Nephron (organoid): Measurements from ENCODE around the gene ARFGAP3.

Experiments
- H3K27ac Mint-ChIP-seq, 3 experiments: 2 replicates each; pipeline ENCODE4 v1.8.0; 2020; ENCODE audit warnings: mixed read lengths in 3 of 3, mild to moderate bottlenecking in 2 of 3, moderate library complexity in 1 of 3
- H3K27me3 Mint-ChIP-seq: 2 replicates; pipeline ENCODE4 v1.8.0; 2021; ENCODE audit warnings: low read depth, mild to moderate bottlenecking, moderate library complexity, mixed read lengths
- H3K36me3 Mint-ChIP-seq: 2 replicates; pipeline ENCODE4 v1.8.0; 2020; ENCODE audit warnings: low read depth, mixed read lengths
- H3K4me1 Mint-ChIP-seq: 2 replicates; pipeline ENCODE4 v1.8.0; 2020; ENCODE audit warnings: mixed read lengths
- H3K4me3 Mint-ChIP-seq, 3 experiments: 2 replicates each; pipeline ENCODE4 v1.8.0; 2020; ENCODE audit warnings: mild to moderate bottlenecking in 3 of 3, mixed read lengths in 3 of 3, moderate library complexity in 2 of 3
- H3K9me3 Mint-ChIP-seq: 2 replicates; pipeline ENCODE4 v1.8.0; 2020; ENCODE audit warnings: mixed read lengths
- CTCF ChIP-seq, 3 experiments: fragments of 200-600 bp; sonication (generic); IDR thresholded peaks; one replicate each; pipeline ENCODE4 v1.5.0; 2021; ENCODE audit warnings: antibody characterized with exemption in 3 of 3; ENCODE audit not compliant: unreplicated experiment in 3 of 3

The ARFGAP3 gene

DNA sequence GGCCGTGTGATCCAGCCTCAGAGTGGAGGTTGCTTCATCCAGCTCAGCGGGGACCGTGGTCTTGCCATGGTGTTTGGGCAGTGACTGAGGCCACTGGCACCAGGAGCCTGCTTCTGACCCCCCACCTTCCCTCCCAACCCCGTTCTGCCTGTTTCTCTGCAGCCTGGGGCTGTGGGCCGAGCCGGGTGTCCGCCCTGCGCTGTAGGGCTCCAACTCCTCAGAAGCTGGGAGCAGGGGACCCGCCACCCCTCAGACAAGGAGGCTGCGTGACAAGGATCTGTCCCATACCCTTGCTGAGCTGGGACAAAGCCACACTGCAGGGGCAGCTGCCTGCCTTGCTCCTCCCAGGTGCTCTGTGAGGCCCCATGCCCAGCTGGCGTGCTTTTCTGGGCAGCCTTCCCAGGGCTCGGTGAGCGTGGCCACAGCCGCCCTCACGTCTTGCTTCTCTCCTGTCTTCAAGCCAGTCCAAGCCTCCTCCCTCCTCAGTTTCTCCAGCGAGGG lies 11.7 kb upstream of the ARFGAP3 start:
- TF ChIP-seq CTCF (IDR thresholded peaks at IDR 0.05; ENCODE audit: unreplicated experiment in 3 of 3) = no peak
- no peaks in the 10 kb centered on the region for H3K27me3 Mint-ChIP-seq
- H3K4me3 Mint-ChIP-seq = no peak overlapping the region
- peaks cover 16% of the 10 kb centered on the region for H3K4me1 Mint-ChIP-seq
- H3K27ac Mint-ChIP-seq = no peak overlapping the region
- peaks cover 15% of the 10 kb centered on the region for H3K36me3 Mint-ChIP-seq
- H3K9me3 Mint-ChIP-seq = no peaks in the 10 kb centered on the region

- Mint-ChIP-seq H3K36me3 (peaks cover 12% of the 10 kb centered on the region), H3K27ac (no peak overlapping the region), H3K27me3 (no peaks in the 10 kb centered on the region), H3K4me1 (peaks cover 15% of the 10 kb centered on the region), H3K4me3 (no peak overlapping the region), H3K9me3 (no peaks in the 10 kb centered on the region)
- TF ChIP-seq CTCF (IDR thresholded peaks at IDR 0.05; ENCODE audit: unreplicated experiment in 3 of 3) = no peak
Observed at GRCh38 chr22:42866100-42866499, 9.0 kb upstream of the ARFGAP3 start.

GRCh38 chr22:42865536-42865935 lies 8.5 kb upstream of the ARFGAP3 start:
- Mint-ChIP-seq H3K27ac (no peak overlapping the region), H3K4me1 (peaks cover 19% of the 10 kb centered on the region), H3K36me3 (peaks cover 8% of the 10 kb centered on the region), H3K9me3 (no peaks in the 10 kb centered on the region), H3K27me3 (no peaks in the 10 kb centered on the region), H3K4me3 (no peak overlapping the region)
- TF ChIP-seq CTCF (IDR thresholded peaks at IDR 0.05; ENCODE audit: unreplicated experiment in 3 of 3) = no peak

- Mint-ChIP-seq H3K4me1 (peaks cover 16% of the 10 kb centered on the region), H3K9me3 (no peaks in the 10 kb centered on the region), H3K27me3 (no peaks in the 10 kb centered on the region), H3K27ac (no peak overlapping the region), H3K4me3 (no peak overlapping the region), H3K36me3 (peaks cover 4% of the 10 kb centered on the region)
- no peak for TF ChIP-seq CTCF (IDR thresholded peaks at IDR 0.05; ENCODE audit: unreplicated experiment in 3 of 3)
Observed at GRCh38 chr22:42863349-42863961, 6.4 kb upstream of the ARFGAP3 start.

GRCh38 chr22:42862045-42862734 lies 5.1 kb upstream of the ARFGAP3 start:
- peaks cover 11% of the 10 kb centered on the region for H3K4me1 Mint-ChIP-seq

More at GRCh38 chr22:42862045-42862734, 5.1 kb upstream of the ARFGAP3 start:
- Mint-ChIP-seq H3K27ac (no peak overlapping the region), H3K4me3 (no peak overlapping the region), H3K9me3 (no peaks in the 10 kb centered on the region), H3K27me3 (no peaks in the 10 kb centered on the region), H3K36me3 (peaks cover 4% of the 10 kb centered on the region)
- TF ChIP-seq CTCF (IDR thresholded peaks at IDR 0.05; ENCODE audit: unreplicated experiment in 3 of 3) = no peak
